Renal cortex interstitium (tissue), 11 donors: ENCODE measurements around the gene PRSS57. TPM values are rescaled to one million over a fixed set of nuclear protein-coding genes. Genes with fewer than 3 reads are reported as not detected.
"Not testable (repeated sequence)": the region's sequence is repeated elsewhere in the genome, so short reads cannot be mapped to it uniquely, and the experiment has no call there.

Source experiments
- DNase-seq, 11 donors: peaks; one replicate each; pipeline ENCODE4 v3.0.0-alpha.2; 2013; ENCODE audit warnings: low read depth in 9 of 11, low spot score in 4 of 11; ENCODE audit errors: extremely low read depth in 1 of 11
- polyA plus RNA-seq, 3 donors: library from polyadenylated mRNA; unstranded; fragments of 120-200 nt; gene quantifications; one replicate each; pipeline ENCODE4 v1.2.1, GENCODE V29; 2013; ENCODE audit not compliant: insufficient read length in 3 of 3

The PRSS57 gene
- polyA plus RNA-seq, 3 donors = 0.13 to 0.20 (median 0.19) TPM

DNA sequence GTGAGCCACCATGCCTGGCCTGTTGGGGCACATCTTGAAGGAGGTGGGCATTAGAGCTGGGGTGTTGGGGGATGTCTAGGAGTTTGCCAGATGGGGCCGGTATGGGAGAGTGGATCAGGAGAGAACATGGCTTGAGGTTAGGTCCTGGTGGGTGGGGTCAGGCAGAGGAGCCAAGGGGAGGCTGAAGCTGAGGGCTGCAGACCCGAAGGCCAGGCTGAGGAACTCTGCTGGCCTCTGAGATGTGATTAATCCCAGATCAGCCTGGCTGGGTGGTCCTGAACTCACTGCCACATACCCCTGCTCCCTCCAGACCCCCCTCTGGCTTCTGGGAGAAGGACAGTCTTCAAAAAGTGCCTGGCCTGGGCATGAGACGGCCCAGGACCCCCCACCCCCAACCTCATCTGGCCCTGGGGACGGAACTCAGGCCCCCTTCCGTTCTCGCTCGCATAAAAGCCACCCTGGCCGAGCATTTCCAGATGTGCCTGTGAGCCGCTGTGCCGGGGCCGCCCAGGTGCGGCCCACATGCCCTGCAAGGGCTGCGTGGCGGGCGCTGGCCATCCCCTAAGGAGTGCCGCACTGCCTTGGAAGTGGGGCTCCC lies 16.4 kb downstream of the PRSS57 start:
- no peak for DNase-seq

DNA sequence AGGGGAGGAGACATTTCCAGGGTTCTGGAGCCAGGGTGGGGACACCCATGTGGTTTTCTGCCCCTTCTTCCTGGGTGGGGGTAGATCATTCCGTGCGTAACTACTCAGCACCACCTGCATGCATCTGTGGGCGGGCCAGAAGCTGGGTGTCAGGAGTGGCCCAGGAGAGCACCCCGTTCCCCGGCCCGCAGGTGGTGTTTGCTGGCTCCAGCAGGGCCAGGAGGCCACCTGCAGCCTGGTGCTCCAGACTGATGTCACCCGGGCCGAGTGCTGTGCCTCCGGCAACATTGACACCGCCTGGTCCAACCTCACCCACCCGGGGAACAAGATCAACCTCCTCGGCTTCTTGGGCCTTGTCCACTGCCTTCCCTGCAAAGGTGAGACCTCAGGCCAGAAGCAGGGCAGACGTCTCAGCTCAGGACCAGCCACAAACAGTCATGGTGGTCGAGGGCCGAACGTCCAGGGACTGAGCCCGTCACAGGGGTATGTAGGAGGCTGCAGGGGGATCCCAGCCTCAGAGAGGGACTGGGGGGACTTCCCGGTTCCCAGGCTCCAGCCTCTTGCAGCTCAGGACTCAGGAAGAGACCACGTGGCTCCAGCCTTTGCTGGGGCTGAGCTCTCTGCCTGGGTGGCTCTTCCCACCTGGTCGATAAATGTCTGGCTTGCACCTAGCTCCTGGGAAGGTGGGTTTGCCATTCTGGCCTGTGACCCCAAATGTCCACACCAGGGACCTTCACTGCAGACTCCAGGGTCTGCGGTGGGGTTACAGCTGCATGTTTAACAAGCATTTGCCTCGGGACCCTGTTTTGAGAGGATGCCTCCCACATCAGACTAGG lies 17.4 kb downstream of the PRSS57 start:
- DNase-seq = no peak

DNA sequence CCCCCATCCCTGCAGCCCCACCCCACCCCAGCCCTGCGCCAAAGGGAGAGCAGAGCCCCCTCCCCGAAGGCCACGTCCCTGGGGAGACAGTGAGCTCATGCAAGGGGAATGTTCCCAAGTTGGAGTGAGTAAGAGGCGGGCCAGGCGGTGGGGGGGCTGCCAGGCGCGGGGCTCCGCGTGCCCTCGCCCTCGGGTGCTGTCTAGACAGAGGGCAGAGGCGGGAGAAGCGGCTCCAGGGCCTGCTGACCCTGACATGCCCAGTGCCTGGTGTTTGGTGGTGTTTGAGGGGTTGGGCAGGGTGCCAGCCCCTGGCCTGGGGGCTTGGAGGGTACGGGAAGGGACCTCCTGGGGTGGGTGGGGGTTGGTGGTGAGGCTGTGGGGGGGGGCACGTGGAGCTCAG lies 18.1 kb downstream of the PRSS57 start:
- no peak for DNase-seq

GRCh38 chr19:676339-677105 lies 18.7 kb downstream of the PRSS57 start, which contains the start of gene FSTL3:
Gene FSTL3 (plus strand): TSS chr19:676392. CDS start chr19:676424, 32 bp downstream.
- DNase-seq = no peak

- DNase-seq = no peak
Measured at GRCh38 chr19:676007-676338, 19.3 kb downstream of the PRSS57 start.

DNA sequence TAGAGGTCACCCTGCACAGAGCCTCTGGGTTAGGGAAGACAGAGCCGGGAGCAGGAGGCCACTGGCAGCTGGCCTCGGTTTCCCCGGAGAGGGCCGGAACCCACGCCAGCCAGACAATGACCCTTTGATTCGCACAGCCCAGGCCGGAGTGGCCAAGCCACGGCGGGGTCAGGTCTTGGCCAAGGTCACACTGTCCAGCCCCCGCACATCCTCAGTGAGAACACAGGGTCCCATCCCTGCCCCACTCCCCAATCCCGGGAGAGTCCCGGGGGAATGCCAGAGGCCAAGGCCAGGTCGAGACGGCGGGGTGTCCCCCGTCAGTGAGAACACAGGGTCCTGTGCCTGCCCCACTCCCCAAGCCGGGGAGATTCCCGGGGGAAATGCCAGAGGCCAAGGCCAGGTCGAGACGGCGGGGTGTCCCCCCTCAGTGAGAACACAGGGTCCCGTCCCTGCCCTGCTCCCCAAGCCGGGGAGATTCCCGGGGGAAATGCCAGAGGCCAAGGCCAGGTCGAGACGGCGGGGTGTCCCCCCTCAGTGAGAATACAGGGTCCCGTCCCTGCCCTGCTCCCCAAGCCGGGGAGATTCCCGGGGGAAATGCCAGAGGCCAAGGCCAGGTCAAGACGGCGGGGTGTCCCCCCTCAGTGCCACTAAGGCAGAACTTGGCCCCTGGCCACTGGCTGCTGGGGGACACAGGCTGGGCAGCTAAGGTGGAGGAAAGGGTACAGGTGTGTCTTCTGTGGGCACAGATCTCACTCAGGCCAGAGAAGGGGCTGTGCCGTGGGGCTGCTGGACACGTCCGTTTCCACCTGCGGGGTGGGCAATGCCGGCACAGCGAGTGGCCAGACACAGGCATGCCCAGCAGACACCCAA lies 20.7 kb downstream of the PRSS57 start:
- no peak for DNase-seq

- DNase-seq = no peak
Measured at GRCh38 chr19:670609-671075, 24.6 kb downstream of the PRSS57 start.

GRCh38 chr19:668675-669434 lies 26.4 kb downstream of the PRSS57 start:
- DNase-seq = not testable (repeated sequence)

DNA sequence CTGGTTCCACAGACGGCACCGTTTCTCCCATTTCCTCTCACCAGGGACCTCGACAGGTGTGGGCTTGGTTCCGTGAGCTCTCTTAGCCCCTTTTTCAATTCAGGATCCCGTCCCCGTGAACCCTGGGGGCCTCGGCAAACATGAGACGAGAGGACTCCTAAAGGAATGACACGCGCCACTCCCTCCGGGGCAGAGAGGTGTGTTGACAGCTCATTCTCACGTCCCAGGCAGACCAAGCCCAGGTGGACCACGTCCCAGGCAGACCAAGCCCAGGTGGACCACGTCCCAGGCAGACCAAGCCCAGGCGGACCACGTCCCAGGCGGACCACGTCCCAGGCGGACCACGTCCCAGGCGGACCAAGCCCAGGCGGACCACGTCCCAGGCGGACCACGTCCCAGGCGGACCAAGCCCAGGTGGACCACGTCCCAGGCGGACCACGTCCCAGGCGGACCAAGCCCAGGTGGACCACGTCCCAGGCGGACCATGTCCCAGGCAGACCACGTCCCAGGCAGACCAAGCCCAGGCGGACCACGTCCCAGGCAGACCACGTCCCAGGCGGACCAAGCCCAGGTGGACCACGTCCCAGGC lies 28.2 kb downstream of the PRSS57 start:
- not testable (repeated sequence) for DNase-seq

GRCh38 chr19:664913-665443 lies 30.3 kb downstream of the PRSS57 start:
- DNase-seq = peak in 9 of 11 donors; percentile 63 to 84 (median 76)

- no peak for DNase-seq
Measured at GRCh38 chr19:663682-664117, 31.6 kb downstream of the PRSS57 start.

DNA sequence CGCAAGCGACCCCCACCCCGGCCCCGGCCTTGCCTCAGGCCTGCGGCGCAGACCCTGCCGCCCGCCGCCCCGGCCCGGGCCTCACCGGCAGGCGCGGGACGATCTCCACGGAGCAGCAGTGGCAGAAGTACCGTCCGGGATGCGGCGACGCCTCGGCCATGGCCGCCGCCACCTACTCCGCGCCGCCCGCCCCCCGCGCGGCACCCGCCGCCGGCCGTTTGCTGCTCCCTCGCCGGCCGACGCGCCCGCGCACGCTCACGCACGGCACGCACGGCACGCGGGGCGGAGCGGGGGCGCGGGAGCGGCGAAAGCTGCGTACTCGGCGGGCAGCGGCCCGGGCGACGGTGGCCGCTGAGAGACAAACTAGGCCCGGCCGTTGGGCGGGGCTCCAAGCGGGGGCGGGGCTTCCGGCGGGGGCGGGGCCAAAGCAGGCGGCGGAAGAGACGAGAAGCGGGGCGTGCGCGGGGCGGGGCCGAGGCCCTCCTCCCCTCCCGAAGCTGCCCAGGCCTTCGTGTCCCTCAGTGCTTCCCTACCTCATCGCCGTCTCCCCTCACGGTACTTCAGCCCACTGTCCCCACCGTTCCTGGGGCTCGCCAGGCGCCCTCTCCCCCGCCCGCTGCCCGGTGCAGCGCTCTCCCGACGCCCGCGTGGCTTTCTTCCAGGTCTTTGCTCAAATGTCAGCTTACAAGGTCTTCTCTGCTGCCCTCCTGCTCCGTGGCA lies 32.1 kb downstream of the PRSS57 start, which contains the start of gene RNF126:
Gene RNF126, minus strand, starts transcription at position 253 of the 720 bp plus-strand sequence. Its CDS starts 93 bp downstream, at position 160.
- peak in 9 of 11 donors; percentile 66 to 87 (median 83) for DNase-seq

GRCh38 chr19:662207-662961 lies 32.9 kb downstream of the PRSS57 start:
- DNase-seq = no peak

- no peak for DNase-seq
Measured at GRCh38 chr19:661427-662196, 33.6 kb downstream of the PRSS57 start.

DNA sequence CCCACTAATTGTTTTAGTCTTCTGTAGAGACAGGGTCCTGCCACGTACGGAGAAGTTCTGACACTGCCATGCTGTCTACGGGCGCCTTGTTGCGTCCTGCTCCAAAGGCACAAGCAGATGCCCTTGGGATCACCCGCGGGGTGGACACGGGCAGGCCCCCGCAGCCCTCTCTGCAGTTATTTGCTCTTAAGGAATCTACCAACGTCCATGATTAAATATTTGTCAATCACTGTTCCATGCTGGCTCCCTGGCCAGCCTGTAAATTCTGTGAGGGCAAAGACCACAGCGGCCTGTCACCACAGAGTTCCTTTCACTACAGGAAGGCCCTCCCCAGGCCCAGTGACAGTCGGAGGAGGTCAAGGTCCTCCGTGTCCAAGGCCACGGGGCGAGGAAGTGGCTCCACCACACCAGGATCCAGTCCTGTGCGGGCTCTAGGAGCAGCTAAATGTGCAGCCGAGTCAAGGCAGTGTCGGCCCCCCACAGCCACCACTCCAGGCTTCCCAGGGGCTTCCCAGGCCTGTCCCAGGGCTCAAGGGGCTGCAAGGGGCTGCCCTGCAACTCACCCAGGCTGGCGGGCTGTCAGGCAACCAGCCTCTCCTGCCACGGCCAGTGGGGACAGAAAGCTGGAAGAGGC lies 34.3 kb downstream of the PRSS57 start:
- DNase-seq = no peak
